ENCODE data around the gene UMODL1.

UMODL1 gene

DNA sequence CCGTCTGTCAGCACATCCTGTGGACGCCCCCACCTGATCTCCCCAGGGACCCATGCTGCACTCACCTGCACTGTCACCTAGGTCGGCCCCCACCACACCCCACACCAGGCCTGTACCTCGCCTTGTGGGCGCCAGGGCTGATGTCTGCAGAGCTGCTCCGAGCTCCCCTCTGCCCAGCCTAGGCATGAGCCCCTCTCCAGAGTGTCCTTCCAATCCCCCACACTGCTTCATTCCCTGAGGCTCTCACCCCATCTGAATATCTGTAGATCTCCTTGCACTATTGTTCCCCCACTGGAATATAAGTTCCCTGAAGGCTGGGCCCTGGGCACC is 12.2 kb downstream of the UMODL1 start:
- TF ChIP-seq, protein P1, sequence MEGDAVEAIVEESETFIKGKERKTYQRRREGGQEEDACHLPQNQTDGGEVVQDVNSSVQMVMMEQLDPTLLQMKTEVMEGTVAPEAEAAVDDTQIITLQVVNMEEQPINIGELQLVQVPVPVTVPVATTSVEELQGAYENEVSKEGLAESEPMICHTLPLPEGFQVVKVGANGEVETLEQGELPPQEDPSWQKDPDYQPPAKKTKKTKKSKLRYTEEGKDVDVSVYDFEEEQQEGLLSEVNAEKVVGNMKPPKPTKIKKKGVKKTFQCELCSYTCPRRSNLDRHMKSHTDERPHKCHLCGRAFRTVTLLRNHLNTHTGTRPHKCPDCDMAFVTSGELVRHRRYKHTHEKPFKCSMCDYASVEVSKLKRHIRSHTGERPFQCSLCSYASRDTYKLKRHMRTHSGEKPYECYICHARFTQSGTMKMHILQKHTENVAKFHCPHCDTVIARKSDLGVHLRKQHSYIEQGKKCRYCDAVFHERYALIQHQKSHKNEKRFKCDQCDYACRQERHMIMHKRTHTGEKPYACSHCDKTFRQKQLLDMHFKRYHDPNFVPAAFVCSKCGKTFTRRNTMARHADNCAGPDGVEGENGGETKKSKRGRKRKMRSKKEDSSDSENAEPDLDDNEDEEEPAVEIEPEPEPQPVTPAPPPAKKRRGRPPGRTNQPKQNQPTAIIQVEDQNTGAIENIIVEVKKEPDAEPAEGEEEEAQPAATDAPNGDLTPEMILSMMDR (IDR thresholded peaks at IDR 0.05; ENCODE audit: extremely low read depth, insufficient read depth, missing control alignments) = no peak
- in situ Hi-C loops (cut with MboI; ENCODE audit: low pct_unique_long_range_greater_than_20kb, low sequenced_read_pairs, unreplicated experiment) = no loop called here
- DNase-seq (ENCODE audit: low spot score) = no peak

DNA sequence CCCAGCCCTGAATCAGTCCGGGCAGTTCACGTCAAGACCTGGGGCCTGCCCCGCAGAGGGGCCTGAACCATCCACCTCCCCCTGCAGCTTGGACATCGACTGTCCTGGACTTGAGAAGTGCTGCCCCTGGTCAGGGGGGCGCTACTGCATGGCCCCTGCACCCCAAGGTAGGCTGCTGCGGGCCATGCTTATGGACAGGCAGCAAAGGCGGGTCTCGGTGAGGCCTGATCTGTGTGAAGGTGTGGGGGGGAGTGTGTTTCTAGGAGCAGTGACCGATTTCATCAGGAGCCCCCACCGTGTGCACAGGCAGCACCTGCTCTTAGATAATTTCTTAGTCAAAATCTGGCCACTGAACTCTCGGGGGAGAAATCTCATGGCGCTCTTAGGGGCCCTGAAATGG is 13.0 kb downstream of the UMODL1 start:
- TF ChIP-seq, protein P1 (IDR thresholded peaks at IDR 0.05; ENCODE audit: extremely low read depth, insufficient read depth, missing control alignments) = no peak
- no peak for DNase-seq (ENCODE audit: low spot score)
- in situ Hi-C loops (cut with MboI; ENCODE audit: low pct_unique_long_range_greater_than_20kb, low sequenced_read_pairs, unreplicated experiment) = no loop called here

DNA sequence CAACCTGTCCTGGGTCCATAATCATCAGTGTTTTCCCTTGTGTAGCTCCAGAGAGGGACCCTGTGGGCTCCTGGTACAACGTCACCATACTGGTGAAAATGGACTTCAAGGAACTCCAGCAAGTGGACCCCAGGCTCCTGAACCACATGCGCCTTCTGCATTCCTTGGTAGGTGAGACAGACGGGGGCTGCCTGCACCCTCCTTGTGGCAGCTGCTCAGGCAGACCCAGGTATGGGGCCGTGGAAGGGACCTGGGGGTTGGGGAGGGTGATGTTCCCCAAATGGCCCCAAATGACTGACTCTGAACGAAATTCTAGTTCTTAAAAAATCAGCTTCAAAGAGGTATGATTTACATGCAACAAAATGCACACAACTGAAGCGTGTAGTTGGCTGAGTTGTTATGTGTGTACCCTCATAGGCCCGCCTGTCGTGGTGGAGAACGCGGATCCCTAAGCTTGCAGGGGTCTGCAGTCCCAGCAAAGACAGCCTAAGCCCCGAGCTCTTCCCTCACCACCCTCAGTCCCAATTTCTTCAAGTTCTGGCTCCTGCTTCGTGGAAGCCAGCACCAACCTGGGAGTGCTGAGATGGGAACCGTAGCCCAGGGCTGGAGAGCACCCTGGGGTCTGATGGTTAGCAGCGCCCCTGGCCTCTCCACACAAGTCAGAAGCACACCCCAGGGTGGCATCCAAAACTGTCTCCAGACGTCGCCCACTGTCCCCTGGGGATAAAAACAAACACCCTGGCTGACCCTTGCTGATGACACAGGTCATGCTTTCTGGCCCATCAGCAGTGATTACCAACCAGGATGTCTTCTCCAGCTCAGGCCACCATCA is 14.3 kb downstream of the UMODL1 start:
- no peak for DNase-seq (ENCODE audit: low spot score)
- in situ Hi-C loops (cut with MboI; ENCODE audit: low pct_unique_long_range_greater_than_20kb, low sequenced_read_pairs, unreplicated experiment) = no loop called here
- TF ChIP-seq, protein P1 (IDR thresholded peaks at IDR 0.05; ENCODE audit: extremely low read depth, insufficient read depth, missing control alignments) = no peak

DNA sequence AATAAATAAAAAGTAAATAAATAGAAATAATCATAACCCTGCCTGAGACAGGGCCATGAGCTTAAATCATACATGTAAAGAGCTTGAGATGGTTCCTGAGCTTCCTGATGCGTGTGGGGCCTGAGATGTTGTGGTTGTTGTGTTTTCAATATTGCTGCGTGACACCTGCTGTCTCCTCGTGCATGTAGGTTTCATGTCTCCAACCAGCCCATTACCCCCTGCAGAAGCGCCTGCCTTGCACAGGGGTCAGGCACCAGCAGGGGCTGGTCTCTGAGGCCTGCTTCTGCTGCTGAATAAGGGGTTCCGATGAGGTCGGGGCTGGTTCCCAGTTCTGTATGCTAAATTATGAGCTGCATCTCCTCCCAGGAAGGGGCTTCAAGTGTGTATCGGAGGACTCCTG is 15.9 kb downstream of the UMODL1 start:
- in situ Hi-C loops (cut with MboI; ENCODE audit: low pct_unique_long_range_greater_than_20kb, low sequenced_read_pairs, unreplicated experiment) = no loop called here
- TF ChIP-seq, protein P1 (IDR thresholded peaks at IDR 0.05; ENCODE audit: extremely low read depth, insufficient read depth, missing control alignments) = no peak
- DNase-seq (ENCODE audit: low spot score) = no peak

DNA sequence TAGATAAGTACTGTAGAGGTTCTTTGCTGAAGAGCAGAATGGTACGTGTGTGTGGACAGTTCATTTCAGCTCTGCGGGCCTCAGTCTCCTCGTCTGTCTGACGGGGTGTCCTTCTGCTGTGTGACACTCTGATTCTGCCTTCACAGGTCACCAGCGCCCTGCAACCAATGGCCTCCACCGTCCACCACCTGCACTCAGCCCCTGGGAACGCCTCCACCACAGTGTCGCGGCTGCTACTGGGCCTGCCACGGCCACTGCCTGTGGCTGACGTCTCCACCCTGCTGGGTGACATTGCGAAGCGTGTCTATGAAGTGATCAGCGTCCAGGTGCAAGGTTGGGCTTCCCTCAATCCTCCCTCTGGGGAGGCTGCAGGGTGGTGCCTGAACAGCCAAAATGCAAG is 17.0 kb downstream of the UMODL1 start:
- in situ Hi-C loops (cut with MboI; ENCODE audit: low pct_unique_long_range_greater_than_20kb, low sequenced_read_pairs, unreplicated experiment) = no loop called here
- no peak for DNase-seq (ENCODE audit: low spot score)
- TF ChIP-seq, protein P1 (IDR thresholded peaks at IDR 0.05; ENCODE audit: extremely low read depth, insufficient read depth, missing control alignments) = no peak

DNA sequence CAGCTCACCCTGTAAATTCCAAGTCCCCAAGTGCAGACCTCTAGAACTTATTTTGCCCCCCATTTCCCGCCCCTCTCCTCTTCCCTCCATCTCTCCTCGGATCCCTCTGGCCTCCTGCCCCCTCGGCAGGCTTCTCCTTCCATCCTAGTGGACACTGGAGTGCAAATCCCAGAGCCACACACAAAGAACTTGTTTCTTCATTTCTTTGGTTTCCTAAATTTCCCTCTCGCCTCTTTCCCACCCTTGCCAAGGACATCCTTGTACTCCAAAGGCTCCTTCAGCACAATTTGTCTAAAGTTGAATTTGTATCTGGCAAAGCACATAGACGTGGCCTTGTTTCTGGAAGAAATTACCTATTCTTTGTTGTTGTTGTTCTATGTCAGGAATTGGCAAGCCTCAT is 17.5 kb downstream of the UMODL1 start:
- in situ Hi-C loops (cut with MboI; ENCODE audit: low pct_unique_long_range_greater_than_20kb, low sequenced_read_pairs, unreplicated experiment) = no loop called here
- TF ChIP-seq, protein P1 (IDR thresholded peaks at IDR 0.05; ENCODE audit: extremely low read depth, insufficient read depth, missing control alignments) = no peak
- DNase-seq (ENCODE audit: low spot score) = no peak
